ENCODE data around the gene MAGI2.

DNA sequence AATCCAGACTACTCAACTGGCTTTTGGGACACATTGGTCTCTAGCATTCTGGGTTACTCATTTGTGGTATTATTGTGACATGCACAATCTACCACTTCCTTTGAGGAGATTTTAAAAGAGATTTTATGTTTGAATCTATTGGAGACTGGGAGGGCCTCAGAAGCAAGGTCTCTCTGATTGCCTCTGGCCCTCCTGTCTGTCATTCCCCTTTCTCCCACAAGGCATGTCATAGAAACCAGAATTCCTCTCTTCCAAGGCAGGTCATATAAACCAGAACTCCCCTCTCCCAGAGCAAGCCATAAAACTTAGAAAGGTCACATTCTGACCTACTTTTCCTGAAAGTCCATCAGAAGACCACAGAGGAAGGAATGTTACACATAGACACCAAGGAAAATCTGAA is 877.2 kb downstream of the MAGI2 start:
- no peak for TF ChIP-seq TCF4 (CRISPR knock-in tag; IDR thresholded peaks at IDR 0.05; ENCODE audit: borderline replicate concordance)
- TF ChIP-seq, protein P1, sequence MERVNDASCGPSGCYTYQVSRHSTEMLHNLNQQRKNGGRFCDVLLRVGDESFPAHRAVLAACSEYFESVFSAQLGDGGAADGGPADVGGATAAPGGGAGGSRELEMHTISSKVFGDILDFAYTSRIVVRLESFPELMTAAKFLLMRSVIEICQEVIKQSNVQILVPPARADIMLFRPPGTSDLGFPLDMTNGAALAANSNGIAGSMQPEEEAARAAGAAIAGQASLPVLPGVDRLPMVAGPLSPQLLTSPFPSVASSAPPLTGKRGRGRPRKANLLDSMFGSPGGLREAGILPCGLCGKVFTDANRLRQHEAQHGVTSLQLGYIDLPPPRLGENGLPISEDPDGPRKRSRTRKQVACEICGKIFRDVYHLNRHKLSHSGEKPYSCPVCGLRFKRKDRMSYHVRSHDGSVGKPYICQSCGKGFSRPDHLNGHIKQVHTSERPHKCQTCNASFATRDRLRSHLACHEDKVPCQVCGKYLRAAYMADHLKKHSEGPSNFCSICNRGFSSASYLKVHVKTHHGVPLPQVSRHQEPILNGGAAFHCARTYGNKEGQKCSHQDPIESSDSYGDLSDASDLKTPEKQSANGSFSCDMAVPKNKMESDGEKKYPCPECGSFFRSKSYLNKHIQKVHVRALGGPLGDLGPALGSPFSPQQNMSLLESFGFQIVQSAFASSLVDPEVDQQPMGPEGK (CRISPR knock-in tag; IDR thresholded peaks at IDR 0.05; ENCODE audit: borderline replicate concordance), result no peak
- TF ChIP-seq PPARA (CRISPR knock-in tag; IDR thresholded peaks at IDR 0.05; ENCODE audit: borderline replicate concordance), result no peak
- no peak for TF ChIP-seq ZFP30 (CRISPR knock-in tag; IDR thresholded peaks at IDR 0.05)
- no peak for TF ChIP-seq ZC3H10 (CRISPR knock-in tag; IDR thresholded peaks at IDR 0.05)
- no peak for TF ChIP-seq RARB (CRISPR knock-in tag; IDR thresholded peaks at IDR 0.05)
- TF ChIP-seq CSDC2 (CRISPR knock-in tag; IDR thresholded peaks at IDR 0.05), result no peak
- TF ChIP-seq, protein P2, sequence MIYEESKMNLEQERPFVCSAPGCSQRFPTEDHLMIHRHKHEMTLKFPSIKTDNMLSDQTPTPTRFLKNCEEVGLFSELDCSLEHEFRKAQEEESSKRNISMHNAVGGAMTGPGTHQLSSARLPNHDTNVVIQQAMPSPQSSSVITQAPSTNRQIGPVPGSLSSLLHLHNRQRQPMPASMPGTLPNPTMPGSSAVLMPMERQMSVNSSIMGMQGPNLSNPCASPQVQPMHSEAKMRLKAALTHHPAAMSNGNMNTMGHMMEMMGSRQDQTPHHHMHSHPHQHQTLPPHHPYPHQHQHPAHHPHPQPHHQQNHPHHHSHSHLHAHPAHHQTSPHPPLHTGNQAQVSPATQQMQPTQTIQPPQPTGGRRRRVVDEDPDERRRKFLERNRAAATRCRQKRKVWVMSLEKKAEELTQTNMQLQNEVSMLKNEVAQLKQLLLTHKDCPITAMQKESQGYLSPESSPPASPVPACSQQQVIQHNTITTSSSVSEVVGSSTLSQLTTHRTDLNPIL (CRISPR knock-in tag; IDR thresholded peaks at IDR 0.05; ENCODE audit: low read depth), result no peak
- no peak for TF ChIP-seq ZFP3 (CRISPR knock-in tag; IDR thresholded peaks at IDR 0.05)
- no peak for TF ChIP-seq ZNF70 (CRISPR knock-in tag; IDR thresholded peaks at IDR 0.05)
- TF ChIP-seq ZNF565 (CRISPR knock-in tag; conservative IDR thresholded peaks at IDR 0.05; ENCODE audit: low read depth), result no peak

All from SK-N-SH treated with all-trans-retinoic acid at 6 μM for 48 hours (cell line).